Bronchial epithelial cell (primary cell): ENCODE measurements around the gene RAPGEF3. TPM values are rescaled to one million over a fixed set of nuclear protein-coding genes. Genes with fewer than 3 reads are reported as not detected.

ENCODE experiments used
- DNase-seq: peaks from one replicate; pipeline ENCODE4 v3.0.0-alpha.2; 2010; ENCODE audit warnings: low read depth
- FAIRE-seq: peaks from 2 replicates; lab custom pipeline; 2011; peaks lifted over from hg19 to GRCh38; lab: Jason Lieb, UNC
- H3K27me3 ChIP-seq: 2 replicates; pipeline ENCODE4 v1.5.1; 2011; ENCODE audit warnings: low read length; ENCODE audit not compliant: control insufficient read depth, insufficient read depth
- H3K36me3 ChIP-seq: 2 replicates; pipeline ENCODE4 v1.5.1; 2011; ENCODE audit warnings: low read length; ENCODE audit not compliant: control insufficient read depth, insufficient read depth
- H3K4me3 ChIP-seq: 2 replicates; pipeline ENCODE4 v1.5.1; 2011; ENCODE audit warnings: mild to moderate bottlenecking, low read depth, low read length, control low read depth
- total RNA-seq: library from RNA; depleted of rRNA; stranded (reverse); fragments of >200 nt; gene quantifications from 2 replicates; pipeline ENCODE4 v1.2.1, GENCODE V29; 2014
- TF ChIP-seq, protein P1 (sequence below): IDR thresholded peaks from 2 replicates; pipeline ENCODE4 v1.5.1; 2011; ENCODE audit warnings: mild to moderate bottlenecking, moderate library complexity, low read length, control low read depth, inconsistent platforms; ENCODE audit not compliant: insufficient read depth, severe bottlenecking

The RAPGEF3 gene
- total RNA-seq, 1 donor from 2014 or later = 3.9 TPM

DNA sequence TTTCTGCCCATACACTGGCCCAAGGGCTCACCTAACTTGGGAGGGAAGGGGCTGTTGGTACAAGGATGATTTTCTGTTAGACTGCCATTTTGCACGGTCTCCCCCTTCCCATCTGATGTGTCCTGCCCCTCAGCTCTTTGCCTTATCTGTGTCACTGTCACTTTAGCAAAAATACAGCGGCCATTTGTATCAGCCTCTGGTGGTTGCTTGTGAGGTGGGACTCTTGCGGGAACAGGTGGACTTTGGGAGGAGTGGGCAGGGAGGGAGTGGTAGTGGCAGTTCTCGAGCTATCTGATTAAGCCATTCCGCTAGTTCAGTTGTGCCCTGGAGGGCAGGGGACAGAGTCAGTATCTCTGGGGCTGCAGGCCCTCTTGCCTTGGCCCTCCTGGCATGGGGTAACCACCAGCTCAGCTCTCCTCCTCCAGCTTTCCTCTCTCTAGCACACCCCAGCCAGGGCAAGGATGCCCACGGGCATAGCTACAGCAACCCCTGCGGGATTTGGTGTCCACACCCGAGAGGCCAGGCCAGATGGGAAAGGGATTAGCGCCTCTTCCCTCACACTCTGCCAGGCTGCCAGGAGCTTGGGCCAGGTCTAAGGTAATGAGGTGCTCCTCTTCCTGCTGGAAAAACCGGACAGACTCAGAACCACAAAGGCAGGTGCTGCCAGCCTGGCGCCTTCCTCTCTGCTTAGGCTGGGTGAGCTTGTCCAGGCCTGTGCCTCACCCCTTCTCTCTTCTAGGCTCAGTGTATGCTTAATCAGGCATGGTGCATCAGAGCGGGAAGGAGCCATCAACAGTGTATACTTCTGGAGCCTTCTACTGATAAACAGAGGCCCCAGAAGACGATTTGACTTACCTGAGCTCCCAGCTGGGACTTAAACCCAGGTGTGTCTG lies 23.0 kb upstream of the RAPGEF3 start:
- no peaks in the 10 kb centered on the region for H3K27me3 ChIP-seq
- peak; percentile 91 for DNase-seq
- H3K4me3 ChIP-seq = no peak overlapping the region
- H3K36me3 ChIP-seq = peaks cover 17% of the 10 kb centered on the region
- TF ChIP-seq, protein P1, sequence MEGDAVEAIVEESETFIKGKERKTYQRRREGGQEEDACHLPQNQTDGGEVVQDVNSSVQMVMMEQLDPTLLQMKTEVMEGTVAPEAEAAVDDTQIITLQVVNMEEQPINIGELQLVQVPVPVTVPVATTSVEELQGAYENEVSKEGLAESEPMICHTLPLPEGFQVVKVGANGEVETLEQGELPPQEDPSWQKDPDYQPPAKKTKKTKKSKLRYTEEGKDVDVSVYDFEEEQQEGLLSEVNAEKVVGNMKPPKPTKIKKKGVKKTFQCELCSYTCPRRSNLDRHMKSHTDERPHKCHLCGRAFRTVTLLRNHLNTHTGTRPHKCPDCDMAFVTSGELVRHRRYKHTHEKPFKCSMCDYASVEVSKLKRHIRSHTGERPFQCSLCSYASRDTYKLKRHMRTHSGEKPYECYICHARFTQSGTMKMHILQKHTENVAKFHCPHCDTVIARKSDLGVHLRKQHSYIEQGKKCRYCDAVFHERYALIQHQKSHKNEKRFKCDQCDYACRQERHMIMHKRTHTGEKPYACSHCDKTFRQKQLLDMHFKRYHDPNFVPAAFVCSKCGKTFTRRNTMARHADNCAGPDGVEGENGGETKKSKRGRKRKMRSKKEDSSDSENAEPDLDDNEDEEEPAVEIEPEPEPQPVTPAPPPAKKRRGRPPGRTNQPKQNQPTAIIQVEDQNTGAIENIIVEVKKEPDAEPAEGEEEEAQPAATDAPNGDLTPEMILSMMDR = no peak
- no peak for FAIRE-seq

DNA sequence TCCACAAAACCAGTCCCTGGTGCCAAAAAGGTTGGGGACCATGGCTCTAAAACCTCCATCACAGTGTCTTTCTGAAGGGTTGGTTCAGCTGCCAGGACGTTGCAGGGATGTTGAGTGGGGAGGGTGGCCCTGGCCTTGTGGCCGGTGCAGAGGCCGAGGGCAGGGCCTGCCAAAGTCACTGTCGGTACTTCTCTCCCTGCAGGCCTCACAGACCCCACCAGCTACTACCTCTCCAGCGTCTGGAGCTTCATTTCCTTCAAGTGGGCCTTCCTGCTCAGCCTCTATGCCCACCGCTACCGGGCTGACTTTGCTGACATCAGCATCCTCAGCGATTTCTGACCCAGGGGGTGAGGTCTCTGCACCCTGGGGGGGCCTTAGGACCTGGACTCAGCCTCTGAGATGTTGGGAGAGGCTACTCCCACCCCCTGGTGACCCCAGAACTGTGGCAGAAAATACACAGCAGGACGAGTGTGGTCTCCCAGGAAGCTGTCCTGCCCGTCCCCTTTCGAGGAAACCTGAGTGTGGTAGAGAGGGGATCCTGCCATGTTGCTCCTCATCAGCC lies 21.3 kb upstream of the RAPGEF3 start:
- TF ChIP-seq, protein P1 = no peak
- FAIRE-seq = no peak
- H3K36me3 ChIP-seq = peaks cover 8% of the 10 kb centered on the region
- no peak overlapping the region for H3K4me3 ChIP-seq
- no peaks in the 10 kb centered on the region for H3K27me3 ChIP-seq
- DNase-seq = no peak

DNA sequence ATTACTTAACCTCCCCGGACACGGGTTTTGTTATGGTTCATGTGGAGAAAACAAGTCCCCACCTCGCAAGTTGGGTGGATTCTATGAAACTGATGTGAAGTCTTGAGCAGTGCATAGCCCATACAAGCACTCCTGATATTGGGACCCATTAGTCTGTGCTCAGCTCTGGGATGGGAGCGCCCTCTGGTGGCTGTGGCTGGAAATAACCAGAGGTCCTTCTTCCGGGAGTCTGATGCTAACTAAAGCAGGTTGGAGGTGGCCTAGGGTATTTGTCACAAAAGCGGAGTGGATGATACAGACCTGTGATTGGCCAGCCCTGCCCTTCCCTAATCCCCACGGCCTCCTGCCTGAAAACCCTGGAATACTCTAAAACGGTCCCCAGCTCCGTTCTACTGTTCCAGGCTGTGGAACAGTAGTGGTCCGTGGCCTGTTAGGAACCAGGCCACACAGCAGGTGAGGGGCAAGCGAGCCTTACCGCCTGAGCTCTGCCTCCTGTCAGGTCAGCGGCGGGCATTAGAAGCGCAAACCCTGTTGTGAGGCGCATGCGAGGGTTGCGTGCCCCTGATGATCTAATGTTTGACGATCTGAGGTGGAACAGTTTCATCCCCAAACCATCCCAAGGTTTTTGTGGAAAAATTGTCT lies 20.7 kb upstream of the RAPGEF3 start:
- DNase-seq (peak; percentile 75), FAIRE-seq (no peak)
- no peak overlapping the region for H3K4me3 ChIP-seq
- no peaks in the 10 kb centered on the region for H3K27me3 ChIP-seq
- TF ChIP-seq, protein P1 = peak; percentile 88
- peaks cover 6% of the 10 kb centered on the region for H3K36me3 ChIP-seq

DNA sequence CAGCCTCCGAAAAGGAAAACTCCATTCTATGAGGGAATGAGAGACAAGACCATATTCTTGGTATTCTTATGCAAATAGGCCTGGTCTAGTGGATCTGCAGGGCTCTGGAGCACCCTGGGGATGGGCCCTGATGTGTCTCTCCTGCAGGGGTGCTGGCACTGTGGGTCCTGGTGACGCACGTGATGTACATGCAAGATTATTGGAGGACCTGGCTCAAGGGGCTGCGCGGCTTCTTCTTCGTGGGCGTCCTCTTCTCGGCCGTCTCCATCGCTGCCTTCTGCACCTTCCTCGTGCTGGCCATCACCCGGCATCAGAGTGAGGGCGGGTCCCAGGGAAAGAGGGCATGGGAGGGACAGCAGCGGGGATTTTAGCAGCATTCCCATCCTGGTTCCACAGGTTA lies 20.2 kb upstream of the RAPGEF3 start:
- DNase-seq = no peak
- Histone ChIP-seq H3K4me3 (no peak overlapping the region), H3K36me3 (peaks cover 5% of the 10 kb centered on the region), H3K27me3 (no peaks in the 10 kb centered on the region)
- FAIRE-seq = no peak
- TF ChIP-seq, protein P1 = no peak

DNA sequence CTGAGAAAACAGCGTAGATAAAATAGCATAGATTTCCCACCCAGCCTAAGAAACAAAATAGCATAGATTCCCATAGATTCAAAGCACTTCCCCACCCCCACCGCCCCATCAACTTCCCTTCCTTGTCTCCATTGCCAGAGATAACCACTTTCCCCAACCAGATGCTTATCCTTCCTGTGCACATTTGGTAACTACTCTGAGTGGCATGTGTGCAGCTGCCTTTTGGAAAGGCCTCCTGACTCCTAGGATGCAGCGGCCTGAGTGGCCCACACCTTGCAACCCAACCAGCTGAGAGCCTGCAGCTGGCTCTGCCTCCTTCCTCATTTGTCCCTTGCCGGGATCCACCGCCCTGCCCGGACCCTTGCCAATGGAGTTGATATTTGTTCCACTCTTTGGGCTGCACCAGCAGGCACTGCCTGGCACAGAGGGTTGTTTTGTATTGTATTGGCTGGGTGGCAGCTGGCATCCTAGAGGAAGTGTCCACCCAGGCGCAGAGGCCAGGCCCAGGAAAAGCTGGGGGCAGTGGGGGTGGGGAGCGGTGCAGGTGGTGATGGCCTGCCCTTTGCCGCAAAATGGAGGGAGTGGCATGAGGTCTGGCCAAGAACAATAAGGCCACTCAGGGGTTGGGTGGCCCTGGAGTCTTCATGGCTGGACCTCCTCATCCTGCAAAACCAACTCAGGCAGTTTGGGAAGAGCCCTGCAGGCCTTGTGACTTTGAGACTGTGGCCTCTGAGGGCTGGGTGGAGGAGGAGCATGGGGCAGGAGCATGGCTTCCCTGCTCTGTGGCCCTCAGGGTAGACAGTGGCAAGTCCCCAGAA lies 19.3 kb upstream of the RAPGEF3 start:
- Histone ChIP-seq H3K4me3 (no peak overlapping the region), H3K36me3 (peaks cover 2% of the 10 kb centered on the region), H3K27me3 (no peaks in the 10 kb centered on the region)
- TF ChIP-seq, protein P1 = no peak
- FAIRE-seq = no peak
- DNase-seq = no peak
